HepG2 (cell line): ENCODE measurements around the gene CRLF1.

Experiments
- CTCF ChIP-seq: sonication (generic); formaldehyde crosslinking; IDR thresholded peaks from 2 replicates; pipeline ENCODE4 v1.5.0; 2020; ENCODE audit warnings: mild to moderate bottlenecking, missing genetic modification reagents, moderate library complexity
- ETS1 ChIP-seq: sonication (generic); formaldehyde crosslinking; IDR thresholded peaks from 2 replicates; pipeline ENCODE4 v1.4.0; 2020; ENCODE audit warnings: missing genetic modification reagents
- EZH2 ChIP-seq: conservative IDR thresholded peaks from 2 replicates; pipeline ENCODE4 v1.6.1; 2012; ENCODE audit warnings: mild to moderate bottlenecking, low read depth, low read length, moderate library complexity
- HDAC2 ChIP-seq: sonication (generic); formaldehyde crosslinking; IDR thresholded peaks from 2 replicates; pipeline ENCODE4 v1.4.0; 2020; ENCODE audit warnings: missing genetic modification reagents
- HDAC6 ChIP-seq: fragments of 200-600 bp; sonication (generic); IDR thresholded peaks from 2 replicates; pipeline ENCODE4 v1.7.0; 2017; ENCODE audit warnings: mild to moderate bottlenecking, antibody characterized with exemption, low read length, low read depth
- MYC ChIP-seq: sonication (generic); formaldehyde crosslinking; IDR thresholded peaks from 2 replicates; pipeline ENCODE4 v1.9.0; 2021; ENCODE audit warnings: missing genetic modification reagents, borderline replicate concordance
- PAF1 ChIP-seq: IDR thresholded peaks from 2 replicates; pipeline ENCODE4 v1.6.1; 2016; ENCODE audit warnings: missing genetic modification reagents, missing compliant biosample characterization
- ZBTB33 ChIP-seq: sonication (generic); formaldehyde crosslinking; IDR thresholded peaks from 2 replicates; pipeline ENCODE4 v1.4.0; 2020; ENCODE audit warnings: missing genetic modification reagents
- ZBTB46 ChIP-seq: sonication (generic); formaldehyde crosslinking; IDR thresholded peaks from 2 replicates; pipeline ENCODE4 v1.4.0; 2020; ENCODE audit warnings: mild to moderate bottlenecking, missing genetic modification reagents, borderline replicate concordance
- ZNF180 ChIP-seq: sonication (generic); formaldehyde crosslinking; IDR thresholded peaks from 2 replicates; pipeline ENCODE4 v1.4.0; 2020; ENCODE audit warnings: low read depth, missing genetic modification reagents, borderline replicate concordance
- ZNF513 ChIP-seq: sonication (generic); formaldehyde crosslinking; conservative IDR thresholded peaks from 2 replicates; pipeline ENCODE4 v1.5.0; 2020; ENCODE audit warnings: missing genetic modification reagents

GRCh38 chr19:18606281-18607225, at the start of gene CRLF1:
- TF ChIP-seq CTCF (CRISPR knock-in tag) (no peak), ZNF513 (CRISPR knock-in tag) (no peak), ZNF180 (CRISPR knock-in tag) (no peak), ZBTB33 (no peak), EZH2 (no peak), ETS1 (CRISPR knock-in tag) (no peak), PAF1 (CRISPR knock-in tag) (no peak), HDAC2 (no peak), ZBTB46 (CRISPR knock-in tag) (no peak), MYC (CRISPR knock-in tag) (no peak), HDAC6 (no peak)
